ENCODE measurements around the gene RFPL1. TPM values are rescaled to one million over a fixed set of nuclear protein-coding genes. Genes with fewer than 3 reads are reported as not detected.
"Not testable (repeated sequence)": the region's sequence is repeated elsewhere in the genome, so short reads cannot be mapped to it uniquely, and the experiment has no call there.

Gene RFPL1
- total RNA-seq, 1 donor from 2014 or later: not detected

GRCh38 chr22:29478326-29479276, 40.2 kb downstream of the RFPL1 start:
- DNase-seq (ENCODE audit: low read depth in 2 of 2): peak in 1 of 2 donors; percentile 12

DNA sequence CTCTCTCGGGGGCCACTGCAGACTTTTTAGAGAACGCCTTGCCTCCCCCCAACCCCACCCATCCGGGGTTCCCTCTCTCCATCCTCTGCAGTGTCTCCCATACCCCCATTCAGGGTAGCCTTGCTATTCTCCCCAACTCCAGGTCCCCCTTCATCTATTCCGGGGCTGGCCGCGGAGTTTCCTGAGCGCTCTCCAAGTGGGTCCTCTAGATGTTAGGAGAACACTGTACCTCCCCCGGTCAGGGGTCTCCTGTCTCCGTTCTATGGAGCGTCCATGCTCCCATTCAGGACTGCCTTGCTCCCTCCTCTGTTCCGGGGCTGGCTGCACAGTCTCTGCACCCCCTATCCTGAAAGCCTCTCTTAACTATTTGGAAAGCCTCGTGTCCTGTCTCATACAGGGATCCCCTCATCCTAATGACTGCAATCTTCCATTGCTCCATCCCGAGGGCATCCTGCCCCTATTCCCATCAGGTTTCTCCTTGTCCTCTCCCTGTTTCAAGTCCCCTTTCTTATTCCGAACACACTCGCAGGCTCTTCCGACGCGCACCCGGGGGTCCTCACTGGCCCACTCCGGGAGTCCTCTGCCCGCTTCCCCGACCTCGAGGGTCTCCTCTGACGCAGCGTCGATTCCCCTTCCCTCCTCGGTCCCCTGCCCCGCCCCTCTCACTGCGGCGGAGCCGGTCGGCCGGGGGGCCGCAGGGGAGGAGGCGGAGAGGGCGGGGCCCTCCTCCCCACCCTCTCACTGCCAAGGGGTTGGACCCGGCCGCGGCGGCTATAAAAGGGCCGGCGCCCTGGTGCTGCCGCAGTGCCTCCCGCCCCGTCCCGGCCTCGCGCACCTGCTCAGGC, 41.3 kb downstream of the RFPL1 start, which contains the start of gene NEFH:
TSS of gene NEFH (plus strand) at position 802 of the 845 bp plus-strand sequence. CDS start 45 bp downstream, outside the sequence.
- no peak for DNase-seq (ENCODE audit: low read depth in 2 of 2)

DNA sequence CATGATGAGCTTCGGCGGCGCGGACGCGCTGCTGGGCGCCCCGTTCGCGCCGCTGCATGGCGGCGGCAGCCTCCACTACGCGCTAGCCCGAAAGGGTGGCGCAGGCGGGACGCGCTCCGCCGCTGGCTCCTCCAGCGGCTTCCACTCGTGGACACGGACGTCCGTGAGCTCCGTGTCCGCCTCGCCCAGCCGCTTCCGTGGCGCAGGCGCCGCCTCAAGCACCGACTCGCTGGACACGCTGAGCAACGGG, 41.8 kb downstream of the RFPL1 start:
- no peak for DNase-seq (ENCODE audit: low read depth in 2 of 2)

DNA sequence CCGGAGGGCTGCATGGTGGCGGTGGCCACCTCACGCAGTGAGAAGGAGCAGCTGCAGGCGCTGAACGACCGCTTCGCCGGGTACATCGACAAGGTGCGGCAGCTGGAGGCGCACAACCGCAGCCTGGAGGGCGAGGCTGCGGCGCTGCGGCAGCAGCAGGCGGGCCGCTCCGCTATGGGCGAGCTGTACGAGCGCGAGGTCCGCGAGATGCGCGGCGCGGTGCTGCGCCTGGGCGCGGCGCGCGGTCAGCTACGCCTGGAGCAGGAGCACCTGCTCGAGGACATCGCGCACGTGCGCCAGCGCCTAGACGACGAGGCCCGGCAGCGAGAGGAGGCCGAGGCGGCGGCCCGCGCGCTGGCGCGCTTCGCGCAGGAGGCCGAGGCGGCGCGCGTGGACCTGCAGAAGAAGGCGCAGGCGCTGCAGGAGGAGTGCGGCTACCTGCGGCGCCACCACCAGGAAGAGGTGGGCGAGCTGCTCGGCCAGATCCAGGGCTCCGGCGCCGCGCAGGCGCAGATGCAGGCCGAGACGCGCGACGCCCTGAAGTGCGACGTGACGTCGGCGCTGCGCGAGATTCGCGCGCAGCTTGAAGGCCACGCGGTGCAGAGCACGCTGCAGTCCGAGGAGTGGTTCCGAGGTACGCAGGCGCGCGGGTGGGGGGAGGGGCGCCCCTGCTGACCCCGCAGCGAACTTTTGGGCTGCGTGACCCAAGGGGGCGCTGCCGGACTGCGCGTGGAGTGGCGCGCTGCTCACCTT, 42.3 kb downstream of the RFPL1 start:
- peak in 1 of 2 donors; percentile 12 for DNase-seq (ENCODE audit: low read depth in 2 of 2)

GRCh38 chr22:29481265-29482000, 43.0 kb downstream of the RFPL1 start:
- DNase-seq (ENCODE audit: low read depth in 2 of 2): no peak

DNA sequence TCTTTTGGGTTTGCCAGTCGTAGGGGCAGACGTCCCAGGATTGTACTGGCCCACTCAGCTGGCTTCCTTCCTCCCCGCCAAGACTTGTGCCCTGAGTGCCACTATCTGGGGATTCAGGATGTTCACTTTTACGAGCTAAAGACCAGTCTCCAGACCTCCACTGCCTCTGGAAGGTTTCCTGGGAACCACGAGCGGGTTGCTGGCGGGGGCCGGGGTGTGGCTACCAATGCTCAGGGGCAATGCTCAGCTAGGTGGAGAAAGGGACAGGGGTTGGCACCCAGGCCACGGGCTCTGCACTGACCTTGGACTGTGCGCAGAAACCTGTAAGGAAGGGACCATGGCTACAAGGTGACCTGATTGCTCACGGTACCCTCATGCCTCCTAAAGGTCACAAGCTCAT, 43.9 kb downstream of the RFPL1 start:
- no peak for DNase-seq (ENCODE audit: low read depth in 2 of 2)

GRCh38 chr22:29482726-29483125, 44.3 kb downstream of the RFPL1 start:
- DNase-seq (ENCODE audit: low read depth in 2 of 2): no peak

GRCh38 chr22:29483254-29483653, 44.9 kb downstream of the RFPL1 start:
- no peak for DNase-seq (ENCODE audit: low read depth in 2 of 2)

DNA sequence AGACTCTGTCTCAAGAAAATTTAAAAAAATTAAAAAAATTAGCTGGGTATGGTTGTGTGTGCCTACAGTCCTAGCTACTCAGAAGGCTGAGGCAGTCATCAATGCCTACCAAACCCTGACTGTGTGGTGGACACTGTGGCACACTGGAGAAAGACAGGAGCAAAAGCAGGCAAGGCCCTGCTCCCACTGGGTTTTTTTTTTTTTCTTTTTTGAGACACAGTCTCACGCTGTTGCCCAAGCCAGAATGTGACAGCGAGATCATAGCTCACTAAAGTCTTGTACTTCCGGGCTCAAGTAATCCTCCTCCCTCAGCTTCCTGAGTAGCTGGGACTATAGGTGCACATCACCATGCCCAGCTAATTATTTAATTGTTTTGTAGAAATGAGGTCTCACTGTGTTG, 46.3 kb downstream of the RFPL1 start:
- no peak for DNase-seq (ENCODE audit: low read depth in 2 of 2)

DNA sequence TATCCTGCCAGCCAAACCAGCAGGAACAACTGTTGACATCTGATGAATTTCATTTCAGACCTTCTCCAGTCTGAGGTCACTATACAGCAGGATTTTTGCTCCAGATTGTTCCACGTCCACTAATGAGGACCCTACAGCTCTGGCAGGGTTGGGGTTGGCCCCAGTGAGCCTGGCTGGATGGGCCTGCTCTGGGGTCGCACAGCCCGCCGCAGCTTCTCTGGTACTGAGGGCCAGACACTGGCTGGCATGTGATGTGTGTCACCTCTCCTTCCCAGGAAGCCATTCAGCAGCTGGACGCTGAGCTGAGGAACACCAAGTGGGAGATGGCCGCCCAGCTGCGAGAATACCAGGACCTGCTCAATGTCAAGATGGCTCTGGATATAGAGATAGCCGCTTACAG, 47.1 kb downstream of the RFPL1 start:
- DNase-seq (ENCODE audit: low read depth in 2 of 2): no peak

- DNase-seq (ENCODE audit: low read depth in 2 of 2): no peak
Observed at GRCh38 chr22:29487426-29487986, 49.1 kb downstream of the RFPL1 start.

DNA sequence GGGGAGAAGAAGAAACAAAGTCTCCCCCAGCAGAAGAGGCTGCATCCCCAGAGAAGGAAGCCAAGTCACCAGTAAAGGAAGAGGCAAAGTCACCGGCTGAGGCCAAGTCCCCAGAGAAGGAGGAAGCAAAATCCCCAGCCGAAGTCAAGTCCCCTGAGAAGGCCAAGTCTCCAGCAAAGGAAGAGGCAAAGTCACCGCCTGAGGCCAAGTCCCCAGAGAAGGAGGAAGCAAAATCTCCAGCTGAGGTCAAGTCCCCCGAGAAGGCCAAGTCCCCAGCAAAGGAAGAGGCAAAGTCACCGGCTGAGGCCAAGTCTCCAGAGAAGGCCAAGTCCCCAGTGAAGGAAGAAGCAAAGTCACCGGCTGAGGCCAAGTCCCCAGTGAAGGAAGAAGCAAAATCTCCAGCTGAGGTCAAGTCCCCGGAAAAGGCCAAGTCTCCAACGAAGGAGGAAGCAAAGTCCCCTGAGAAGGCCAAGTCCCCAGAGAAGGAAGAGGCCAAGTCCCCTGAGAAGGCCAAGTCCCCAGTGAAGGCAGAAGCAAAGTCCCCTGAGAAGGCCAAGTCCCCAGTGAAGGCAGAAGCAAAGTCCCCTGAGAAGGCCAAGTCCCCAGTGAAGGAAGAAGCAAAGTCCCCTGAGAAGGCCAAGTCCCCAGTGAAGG, 50.9 kb downstream of the RFPL1 start:
- DNase-seq (ENCODE audit: low read depth in 2 of 2): not testable (repeated sequence)

GRCh38 chr22:29491012-29491411, 52.6 kb downstream of the RFPL1 start:
- no peak for DNase-seq (ENCODE audit: low read depth in 2 of 2)

Other genes with a start within 250 kb of the RFPL1 start
- 1.9 and 15.9 TPM in 2 replicates for gene EMID1, start 232.7 kb upstream of the RFPL1 start, total RNA-seq
- gene RHBDD3, start 170.6 kb upstream of the RFPL1 start, total RNA-seq: 14.8 and 23.3 TPM in 2 replicates
- 149 and 156 TPM in 2 replicates for gene EWSR1, start 170.3 kb upstream of the RFPL1 start, total RNA-seq
- gene GAS2L1, start 131.9 kb upstream of the RFPL1 start, total RNA-seq: 11.8 and 26.8 TPM in 2 replicates
- gene RASL10A, start 122.9 kb upstream of the RFPL1 start, total RNA-seq: 2.3 and 11.4 TPM in 2 replicates
- 124 and 264 TPM in 2 replicates for gene AP1B1, start 50.0 kb upstream of the RFPL1 start, total RNA-seq
- gene NEFH, start 41.6 kb downstream of the RFPL1 start, total RNA-seq: 0.13 TPM in 2 replicates
- 28.1 and 32.1 TPM in 2 replicates for gene THOC5, start 115.2 kb downstream of the RFPL1 start, total RNA-seq
- 32.2 and 39.3 TPM in 2 replicates for gene NIPSNAP1, start 142.5 kb downstream of the RFPL1 start, total RNA-seq
- gene NF2, start 165.1 kb downstream of the RFPL1 start, total RNA-seq: 43.8 and 51.0 TPM in 2 replicates